Measurements from ENCODE around the gene LIN9.
"Not testable (repeated sequence)": the region's sequence is repeated elsewhere in the genome, so short reads cannot be mapped to it uniquely, and the experiment has no call there.

LIN9 gene

DNA sequence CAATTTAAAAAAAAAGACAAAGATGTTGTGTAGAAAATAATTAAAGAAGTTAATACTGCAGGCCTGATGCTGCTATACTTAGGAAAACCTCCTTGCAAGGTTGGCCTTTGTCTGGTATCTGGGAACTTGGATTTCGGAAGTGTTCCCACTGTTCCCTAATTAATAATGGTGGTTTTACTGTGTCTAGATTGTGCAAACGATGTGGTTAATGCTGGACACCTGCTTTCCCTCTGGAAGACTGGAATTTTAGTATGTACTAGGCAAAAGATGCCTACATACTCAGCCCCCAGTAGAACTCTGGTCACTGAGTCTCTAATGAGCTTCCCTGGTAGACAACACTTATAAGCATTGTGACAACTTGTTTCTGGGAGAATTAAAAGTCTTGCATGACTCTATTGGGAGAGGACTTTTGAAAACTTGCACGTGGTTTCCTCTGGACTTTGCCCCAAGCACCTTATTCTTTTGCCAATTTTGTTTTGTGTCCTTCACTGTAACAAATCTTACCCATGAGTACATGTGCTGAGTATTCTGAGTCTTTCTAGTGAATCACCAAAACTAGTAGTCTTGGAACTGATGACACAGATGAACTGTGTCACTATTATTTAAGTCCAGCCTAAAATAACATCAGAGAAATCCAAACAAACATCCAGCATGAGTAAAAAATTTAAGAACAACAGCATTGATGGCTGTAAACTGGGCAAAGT lies 40.4 kb downstream of the LIN9 start:
- DNase-seq, result no peak

DNA sequence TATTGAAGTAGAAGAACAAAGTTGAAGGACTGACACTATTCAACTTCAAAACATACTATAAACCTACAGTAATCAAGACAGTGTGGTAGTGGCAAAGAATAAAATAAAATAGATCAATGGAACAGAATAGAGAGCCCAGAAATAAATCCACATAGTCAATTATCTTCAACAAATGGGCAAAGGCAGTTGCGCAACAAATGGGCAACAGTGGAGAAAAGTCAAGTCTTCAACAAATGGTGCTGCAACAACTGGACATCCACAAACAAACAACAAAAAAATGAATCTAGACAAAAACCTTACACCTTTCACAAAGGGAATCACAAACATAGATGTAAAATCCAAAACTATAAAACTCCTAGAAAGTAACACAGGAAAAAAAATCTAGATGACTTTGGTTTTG lies 47.1 kb downstream of the LIN9 start:
- no peak for DNase-seq

DNA sequence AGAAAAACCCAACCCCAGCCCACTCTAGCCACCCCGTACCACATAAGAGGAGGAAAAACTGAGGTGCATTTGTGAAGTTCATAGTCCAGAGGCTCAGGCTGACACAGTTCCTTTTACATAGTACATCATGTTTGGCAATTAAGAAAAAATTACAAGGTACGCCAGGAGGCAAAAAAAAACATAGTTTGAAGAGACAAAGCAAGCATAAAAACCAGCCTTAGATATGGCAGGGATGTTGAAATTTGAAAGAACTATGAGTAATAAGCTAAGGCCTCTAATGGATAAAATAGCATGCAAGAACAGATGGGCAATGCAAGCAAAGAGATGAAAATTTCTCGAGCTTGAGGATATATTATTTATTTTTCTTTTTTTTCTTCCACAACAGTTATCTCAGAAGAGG lies 53.6 kb downstream of the LIN9 start:
- no peak for DNase-seq

DNA sequence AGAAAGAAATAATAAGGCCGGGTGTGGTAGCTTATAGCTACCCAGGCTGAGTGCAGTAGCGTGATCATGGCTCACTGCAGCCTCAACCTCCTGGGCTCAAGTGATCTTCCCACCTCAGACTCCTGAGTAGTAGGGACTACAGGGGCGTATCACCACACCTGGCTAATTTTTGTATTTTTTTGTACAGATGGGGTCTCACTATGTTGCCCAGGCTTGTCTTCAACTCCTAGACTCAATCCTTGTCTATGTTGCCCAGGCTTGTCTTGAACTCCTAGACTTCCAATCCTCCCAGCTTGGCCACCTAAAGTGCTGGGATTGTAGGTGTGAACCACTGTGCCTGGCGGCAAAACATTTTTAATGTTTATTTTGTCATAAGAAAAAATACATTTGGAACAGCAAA lies 55.0 kb downstream of the LIN9 start:
- no peak for DNase-seq

DNA sequence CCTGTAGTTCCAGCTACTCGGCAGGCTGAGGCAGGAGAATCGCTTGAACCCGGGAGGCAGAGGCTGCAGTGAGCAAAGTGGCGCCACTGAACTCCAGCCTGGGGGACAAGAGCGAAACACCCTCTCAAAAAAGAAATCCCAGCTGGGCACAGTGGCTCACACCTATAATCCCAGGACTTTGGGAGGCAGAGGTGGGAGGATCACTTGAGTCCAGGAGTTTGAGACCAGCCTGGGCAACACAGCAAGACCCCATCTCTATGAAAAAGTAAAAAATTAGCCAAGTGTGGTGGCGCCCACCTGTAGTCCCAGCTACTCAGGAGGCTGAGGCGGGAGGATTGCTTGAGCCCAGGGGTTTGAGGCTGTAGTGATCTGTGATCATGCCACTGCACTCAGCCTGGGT lies 56.1 kb downstream of the LIN9 start:
- not testable (repeated sequence) for DNase-seq

DNA sequence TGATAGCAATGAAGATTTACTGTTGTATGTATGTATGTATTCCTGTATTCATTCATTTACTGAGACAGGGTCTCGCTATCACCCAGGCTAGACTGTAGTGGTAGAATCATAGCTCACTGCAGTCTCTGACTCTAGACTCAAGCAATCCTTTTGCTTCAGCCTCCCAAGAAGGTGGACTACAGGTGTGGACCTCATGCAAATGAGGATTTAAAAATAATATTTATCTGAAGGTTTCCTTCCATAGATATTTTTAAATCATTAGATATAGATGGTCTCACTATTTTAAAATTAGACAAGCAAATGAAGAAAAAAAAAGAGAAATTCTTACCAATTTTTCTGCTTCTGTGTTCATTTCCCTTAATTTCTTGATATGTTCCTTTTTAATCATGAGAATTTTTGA lies 58.5 kb downstream of the LIN9 start:
- DNase-seq, result no peak

DNA sequence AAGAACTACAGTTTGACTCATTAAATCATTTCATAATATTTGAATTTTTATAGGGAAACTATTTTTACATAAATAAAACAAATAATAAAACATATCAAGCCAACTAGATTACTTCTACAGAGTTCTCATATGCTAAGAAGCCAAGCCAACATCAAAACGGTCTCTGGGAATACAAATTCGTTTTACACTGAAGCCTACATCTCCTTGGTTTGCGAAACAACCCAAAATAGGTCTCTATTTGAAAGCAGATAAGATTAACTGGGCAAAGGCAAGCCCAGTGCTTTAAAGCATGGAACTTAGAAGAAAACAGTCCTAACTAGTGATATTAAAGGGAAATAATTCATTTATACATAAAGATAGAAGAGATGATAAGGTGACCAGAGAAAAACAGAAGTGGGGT lies 60.2 kb downstream of the LIN9 start:
- no peak for DNase-seq

DNA sequence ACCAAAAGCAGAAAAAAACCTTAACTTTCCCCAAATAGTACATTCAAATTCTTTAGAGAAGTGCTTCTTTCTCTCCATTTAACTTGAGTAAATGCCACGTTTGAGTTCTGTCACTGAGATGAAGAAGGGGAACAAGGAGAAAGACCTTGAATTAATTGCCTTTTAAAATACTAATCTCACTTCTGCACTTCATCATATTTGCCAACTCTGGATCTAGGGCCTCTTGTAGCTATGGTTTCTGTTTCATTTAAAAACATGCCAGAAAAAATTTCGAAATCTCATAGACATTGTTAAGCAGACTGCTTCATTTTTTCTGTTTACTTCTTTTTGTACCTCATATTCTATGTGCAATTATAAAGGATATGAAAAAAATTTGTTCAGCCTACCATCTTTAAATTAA lies 60.9 kb downstream of the LIN9 start:
- no peak for DNase-seq

DNA sequence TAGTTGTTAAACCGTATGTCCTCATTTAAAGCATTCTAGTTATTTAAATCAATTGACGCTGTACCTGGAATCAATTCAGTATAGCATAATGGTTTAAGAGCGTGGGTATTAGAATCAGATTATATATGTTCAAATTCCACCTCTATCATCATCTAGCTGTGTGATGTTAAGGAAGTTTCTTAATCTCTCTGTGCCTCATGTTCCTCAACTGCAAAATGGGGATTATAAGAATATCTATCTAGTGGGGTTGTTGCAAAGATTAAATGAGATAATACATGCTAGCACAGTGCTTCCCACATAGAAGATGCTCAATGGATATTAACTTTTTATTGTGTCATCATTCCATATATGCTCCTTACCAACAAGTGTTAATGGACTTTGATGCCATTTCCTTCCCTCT lies 69.5 kb downstream of the LIN9 start:
- DNase-seq, result no peak

DNA sequence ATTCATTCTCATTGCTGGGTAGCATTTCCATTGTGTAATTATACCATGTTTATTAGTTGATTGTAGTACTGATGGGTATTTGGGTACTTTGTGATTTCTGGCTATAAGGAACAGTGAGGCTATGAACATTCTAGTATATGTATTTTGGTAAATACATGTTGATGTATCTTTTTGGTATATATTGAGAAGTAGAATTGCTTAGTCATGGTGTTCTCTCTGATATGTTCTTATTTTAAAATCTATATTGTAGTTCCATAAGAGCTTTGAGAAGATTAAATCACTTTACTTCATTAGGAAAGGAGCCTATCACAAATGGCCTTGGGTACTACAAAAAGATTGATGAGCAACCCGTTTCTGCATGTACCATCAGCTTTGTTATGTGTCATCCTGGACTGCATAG lies 72.1 kb downstream of the LIN9 start:
- no peak for DNase-seq

DNA sequence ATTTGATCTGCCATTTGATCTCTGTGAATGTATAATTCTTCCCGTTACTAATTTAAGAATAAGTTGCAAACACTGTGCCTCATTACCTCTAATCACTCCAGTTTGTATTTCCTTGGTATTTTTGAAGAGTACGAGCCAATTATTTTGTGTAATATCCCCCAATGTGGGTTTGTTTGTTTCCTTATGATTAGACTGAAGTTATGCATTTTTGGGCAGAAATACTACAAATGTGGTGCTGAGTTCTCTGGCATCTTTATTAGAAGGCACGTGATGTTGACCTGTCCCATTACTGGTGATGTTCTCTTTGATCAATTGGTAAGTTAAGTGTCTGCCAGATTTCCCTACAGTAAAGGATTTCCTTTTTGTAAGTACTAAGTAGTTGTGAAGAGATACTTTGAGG lies 75.2 kb downstream of the LIN9 start:
- DNase-seq, result no peak

DNA sequence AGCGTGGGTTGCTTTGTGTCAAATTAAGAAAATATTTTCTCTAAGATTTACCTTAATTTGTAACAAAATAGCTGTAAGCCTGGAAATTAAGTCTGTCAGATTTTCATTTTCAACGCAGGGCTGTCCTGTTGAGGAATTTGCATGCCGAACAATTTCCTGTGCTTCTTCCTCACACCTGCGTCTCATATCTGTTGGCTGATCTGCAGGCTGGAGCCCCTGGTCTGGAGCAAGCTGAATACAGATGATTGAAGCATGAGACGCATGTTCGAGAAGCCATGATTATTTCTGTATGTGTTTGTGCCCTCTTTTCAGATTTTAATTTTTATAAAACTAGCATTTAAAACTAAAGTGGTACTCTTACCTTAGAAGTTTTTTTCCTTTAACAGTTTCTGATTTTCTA lies 75.7 kb downstream of the LIN9 start:
- no peak for DNase-seq

DNA sequence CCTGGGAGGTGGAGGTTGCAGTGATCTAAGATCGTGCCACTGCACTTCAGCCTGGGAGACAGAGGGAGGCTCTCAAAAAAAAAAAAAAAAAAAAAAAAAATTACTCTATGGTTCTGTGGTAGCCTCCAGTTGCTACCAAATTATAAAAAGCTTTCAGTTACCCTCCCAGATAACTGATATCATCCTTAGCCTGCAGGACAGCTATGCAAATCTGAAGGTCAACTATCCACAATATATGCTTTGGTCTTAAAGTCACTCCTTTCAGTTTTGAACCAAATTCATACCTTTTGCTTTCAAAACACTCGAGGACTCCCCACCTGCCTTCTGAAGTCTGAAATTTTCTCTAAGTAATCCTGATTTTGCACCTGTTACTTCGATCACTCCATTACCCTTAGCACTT lies 82.4 kb downstream of the LIN9 start:
- no peak for DNase-seq

DNA sequence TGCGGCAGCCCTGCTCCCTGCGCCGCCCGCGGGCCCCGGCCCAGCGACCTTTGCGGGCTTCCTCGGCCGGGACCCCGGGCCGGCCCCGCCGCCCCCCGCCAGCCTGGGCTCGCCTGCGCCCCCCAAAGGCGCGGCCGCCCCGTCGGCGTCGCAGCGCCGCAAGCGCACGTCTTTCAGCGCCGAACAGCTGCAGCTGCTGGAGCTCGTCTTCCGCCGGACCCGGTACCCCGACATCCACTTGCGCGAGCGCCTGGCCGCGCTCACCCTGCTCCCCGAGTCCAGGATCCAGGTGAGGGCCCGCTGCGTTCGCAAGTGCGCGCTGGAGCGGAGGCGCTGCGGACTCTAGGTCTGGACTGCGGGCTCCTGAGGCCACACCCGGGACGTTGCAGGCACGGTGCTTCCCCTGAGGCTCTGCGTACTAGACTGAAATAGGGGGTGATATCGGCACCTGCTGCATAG lies 85.1 kb downstream of the LIN9 start:
- DNase-seq, result no peak

DNA sequence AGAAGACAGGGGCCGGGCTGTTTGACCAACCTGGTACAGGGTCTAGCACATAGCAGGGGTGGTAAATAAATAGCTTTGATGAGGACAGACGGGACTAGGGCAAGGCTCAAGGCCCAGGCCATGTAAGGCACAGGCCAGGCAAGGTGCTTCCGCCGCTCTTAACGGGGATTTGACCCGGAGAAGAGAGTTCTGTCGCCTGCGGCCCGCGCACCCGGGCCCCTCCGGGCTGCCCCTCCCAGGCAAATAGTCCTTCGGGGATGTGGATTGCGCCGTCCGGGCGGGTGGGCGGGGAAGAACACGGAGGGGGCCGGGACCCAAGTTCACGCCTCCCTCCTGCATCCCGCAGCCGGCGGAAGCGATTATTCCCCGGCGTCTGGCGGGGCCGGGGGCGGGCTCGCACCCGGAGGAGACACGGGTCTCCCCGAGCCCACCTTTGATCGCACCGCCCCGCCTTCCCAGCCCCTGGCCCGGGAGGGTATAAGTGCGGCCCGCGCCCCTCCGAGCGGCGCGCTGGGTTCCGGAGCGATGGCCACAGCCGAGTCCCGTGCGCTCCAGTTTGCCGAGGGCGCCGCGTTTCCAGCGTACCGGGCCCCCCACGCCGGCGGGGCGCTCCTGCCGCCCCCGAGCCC lies 85.7 kb downstream of the LIN9 start, which contains the start of gene MIXL1:
TSS of gene MIXL1 (plus strand) at position 508 of the 629 bp plus-strand sequence. CDS start at position 526, 18 bp downstream.
- no peak for DNase-seq

DNA sequence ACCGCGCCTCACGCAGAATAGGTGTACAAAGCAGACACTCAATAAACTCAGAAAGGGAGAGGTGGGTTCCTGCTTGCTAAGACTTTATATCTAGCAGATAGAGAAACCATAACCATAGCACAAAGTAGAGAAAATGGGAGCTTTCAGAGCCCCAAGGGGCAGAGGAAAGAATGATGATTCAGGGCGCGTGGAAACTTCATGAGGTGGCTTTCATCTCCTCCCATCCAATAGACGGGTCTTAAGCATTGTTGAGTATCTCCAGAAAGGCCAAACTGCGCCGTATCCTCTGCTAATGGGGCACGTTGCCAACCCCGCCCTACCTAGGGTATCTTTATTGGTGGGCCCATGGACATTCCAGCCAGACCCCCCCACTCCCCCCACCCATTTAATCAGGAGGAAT lies 86.3 kb downstream of the LIN9 start:
- DNase-seq, result no peak

DNA sequence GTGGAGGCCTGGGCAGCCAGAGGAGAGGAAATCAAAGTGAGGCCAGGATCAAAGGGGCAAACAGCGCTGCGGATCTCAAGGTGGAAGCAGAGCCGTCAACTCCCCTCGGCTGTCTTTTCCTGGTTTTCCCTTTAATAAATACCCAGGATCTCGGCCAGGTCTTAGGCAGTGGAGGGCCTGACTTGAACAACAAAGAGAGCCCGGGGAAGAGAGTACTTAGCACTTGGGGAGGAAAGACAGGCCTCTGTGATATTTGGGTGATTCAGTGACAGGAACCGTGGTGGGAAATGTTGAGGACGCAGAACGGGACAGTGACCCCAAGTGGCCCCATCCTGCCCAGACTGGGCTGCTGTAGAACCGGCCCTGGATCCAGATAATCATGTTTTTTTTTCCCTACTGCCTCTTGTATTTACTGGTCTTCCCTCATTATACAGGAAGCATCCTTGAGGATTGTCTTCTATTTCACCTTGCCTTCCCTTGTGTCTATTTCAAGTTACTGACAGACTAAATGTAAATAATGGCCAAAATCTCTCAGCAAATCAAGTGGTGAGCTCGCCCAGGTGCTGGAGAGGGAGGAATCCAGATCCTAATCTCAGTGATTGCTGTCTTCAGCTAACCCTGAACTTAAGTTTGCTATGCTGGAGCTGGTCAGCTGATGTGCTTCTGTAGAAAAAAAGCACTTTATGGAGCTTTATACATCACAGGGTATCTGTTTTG lies 88.3 kb downstream of the LIN9 start:
- no peak for DNase-seq

DNA sequence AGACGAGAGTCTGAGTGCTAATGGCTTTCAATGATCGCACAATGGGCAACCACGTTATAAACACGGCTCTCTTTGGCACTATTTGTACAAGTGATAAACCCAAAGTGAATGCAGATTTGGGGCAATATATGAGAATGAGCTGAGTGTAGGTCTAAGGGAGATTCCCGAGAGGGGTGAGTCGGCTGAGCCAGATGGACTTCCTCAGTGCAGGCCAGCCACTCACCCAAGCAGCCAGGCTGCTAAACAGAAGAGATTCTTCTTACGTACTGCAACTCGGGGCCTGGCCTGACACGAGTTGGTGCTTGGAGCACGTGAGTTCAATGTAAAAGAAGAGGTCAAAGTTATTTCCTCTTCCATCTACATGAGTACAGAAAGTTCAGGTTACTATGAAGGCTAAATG lies 91.7 kb downstream of the LIN9 start:
- no peak for DNase-seq

DNA sequence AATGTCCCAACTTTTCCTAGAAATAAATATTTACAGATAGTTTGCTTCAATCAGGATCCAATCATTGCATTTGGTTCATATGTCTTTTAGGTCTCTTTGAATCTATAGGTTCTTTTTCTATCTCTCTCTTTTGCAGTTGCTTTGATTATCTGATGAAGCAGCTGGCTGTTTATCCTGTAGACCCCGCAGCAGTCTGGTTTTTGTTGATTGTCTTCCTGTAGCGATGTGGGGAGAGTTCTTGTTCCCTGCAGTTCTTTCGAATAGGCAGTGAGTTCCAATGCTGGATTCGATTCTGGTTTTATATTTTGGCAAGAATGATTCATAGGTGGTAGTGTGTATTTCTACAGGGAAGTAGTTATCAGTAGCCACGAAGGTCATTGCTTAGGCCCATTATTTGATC lies 92.9 kb downstream of the LIN9 start:
- no peak for DNase-seq

DNA sequence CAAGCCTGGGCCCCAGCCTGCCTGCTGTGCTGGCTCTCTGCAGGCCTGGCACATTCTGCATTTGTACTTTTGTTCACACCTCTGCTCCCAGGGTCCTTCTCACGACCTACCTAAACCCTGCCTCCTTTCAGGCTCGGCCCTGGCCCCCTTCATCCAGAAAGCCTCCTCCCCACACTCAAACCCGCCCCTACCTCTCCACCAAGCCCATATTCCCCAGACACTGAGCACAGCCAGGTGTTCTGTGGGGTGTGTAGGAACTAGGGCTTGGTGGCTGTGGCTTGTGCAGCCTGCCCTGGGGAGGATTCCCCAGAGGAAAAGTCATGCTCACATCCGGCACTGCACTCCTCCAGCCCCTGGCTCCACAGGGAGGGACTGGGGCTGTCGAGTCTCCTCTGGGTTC lies 93.7 kb downstream of the LIN9 start:
- no peak for DNase-seq

DNA sequence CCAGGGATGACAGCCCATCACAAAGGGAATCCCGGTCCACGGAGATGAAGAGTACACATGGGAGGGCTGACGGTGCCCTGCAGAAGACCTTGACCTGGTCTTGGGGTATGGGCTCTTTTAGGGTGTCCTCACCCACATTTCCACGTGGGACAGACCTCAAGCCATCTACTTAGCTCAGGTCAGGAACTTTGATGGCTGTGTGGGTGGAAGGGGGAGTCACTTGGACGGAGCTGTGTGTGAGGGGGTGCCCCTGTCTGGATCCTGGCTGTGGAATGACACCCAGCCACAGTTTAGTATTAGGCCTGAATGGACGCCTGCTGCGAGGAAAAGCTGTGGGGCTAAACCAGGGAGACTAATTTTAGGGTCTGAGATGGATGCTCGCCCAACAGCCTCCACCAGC lies 96.4 kb downstream of the LIN9 start:
- DNase-seq, result no peak

DNA sequence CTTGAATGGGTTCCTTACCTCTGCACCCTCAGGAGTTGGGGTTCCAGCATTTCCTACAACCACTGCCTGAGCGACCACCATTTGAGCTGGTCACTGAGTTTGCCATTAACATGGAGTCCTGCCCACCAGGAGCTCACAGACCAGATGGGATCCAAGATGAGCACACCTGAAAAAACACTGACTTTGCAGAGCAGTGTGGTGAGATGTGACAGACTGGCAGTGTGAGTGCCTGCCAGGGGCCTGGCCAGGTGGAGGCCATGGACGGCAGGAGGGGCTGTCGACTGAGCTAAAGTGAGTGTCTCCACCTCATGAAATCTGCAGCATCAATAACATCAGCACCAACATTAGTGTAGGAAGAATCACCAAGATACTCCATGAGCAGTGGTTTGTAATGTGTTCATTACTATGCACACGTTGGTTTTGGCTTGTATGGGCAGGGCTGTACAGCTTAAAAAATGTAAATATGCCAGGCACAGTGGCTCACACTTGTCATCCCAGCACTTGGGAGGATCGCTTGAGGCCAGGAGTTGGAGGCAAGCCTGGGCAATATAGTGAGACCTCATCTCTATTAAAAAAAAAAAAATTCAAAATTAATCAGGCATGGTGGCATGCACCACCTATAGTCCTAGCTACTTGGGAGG lies 97.7 kb downstream of the LIN9 start:
- DNase-seq, result no peak

DNA sequence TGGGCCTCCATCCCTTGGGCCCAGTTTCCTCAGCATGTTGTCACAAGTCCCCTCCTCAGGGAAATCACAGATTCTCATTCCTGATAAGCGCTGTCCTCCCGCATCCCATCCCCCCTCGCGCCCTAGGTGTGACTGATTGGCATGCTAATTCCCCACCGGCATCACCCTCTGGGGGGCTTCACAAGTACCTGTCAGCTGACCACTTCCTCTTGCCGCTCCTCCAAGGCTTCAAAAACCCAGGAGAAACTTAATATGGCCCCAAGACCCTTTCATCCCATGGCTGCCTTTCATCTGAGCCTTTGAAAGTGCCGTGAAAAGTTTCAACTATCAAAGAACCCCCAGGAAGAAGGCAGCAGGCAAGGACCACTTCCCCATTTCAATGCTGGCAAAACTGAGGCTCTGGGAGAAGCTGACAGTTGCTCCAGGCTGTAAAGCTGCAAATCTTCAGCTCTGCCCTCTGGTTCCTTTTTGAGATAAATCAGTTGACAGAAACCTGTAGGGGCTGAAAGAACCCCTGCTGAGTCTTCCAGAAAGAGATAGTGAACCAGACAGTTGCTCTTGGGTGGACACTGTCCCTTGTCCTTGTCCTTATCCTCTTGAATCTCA lies 98.3 kb downstream of the LIN9 start:
- DNase-seq, result no peak

All from NCI-H446 treated with DMSO at 0.1 percent for 48 hours (cell line).